Measurements from ENCODE around the gene ZNF148. TPM values are rescaled to one million over a fixed set of nuclear protein-coding genes. Genes with fewer than 3 reads are reported as not detected.

The ZNF148 gene
- total RNA-seq, 1 experiment from 2014 or later, result 47.8 TPM

DNA sequence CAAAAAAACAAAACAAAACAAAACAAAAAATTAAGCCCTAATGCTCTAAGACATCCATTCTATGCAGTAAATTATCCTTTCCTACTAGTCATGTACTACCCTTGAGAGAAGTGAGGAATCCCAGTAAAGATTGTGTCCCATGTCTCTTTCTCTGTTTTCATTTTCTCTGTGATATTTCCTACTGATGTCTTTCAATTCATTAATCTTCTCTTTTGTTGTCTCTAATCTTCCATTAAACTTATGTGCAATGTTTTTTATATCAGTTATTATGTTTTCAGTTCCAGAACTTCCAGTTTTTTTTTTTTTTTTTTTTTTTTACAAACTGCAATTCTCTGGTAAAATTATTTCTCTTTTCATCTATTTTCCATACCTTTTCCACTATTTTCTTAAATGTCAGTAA lies 118.5 kb downstream of the ZNF148 start:
- H3K9me3 ChIP-seq (ENCODE audit: low read depth, low read length, poor library complexity, severe bottlenecking), result peaks cover 8% of the 10 kb centered on the region
- H3K27me3 ChIP-seq (replicated peaks; ENCODE audit: insufficient read depth, low read depth, low read length, poor library complexity), result no peaks in the 10 kb centered on the region
- TF ChIP-seq CTCF (conservative IDR thresholded peaks at IDR 0.05; ENCODE audit: low read depth, low read length) (no peak), EZH2 (IDR thresholded peaks at IDR 0.05; ENCODE audit: borderline replicate concordance, low read depth, low read length, poor library complexity, severe bottlenecking) (no peak)
- no TSS peak for BruUV-seq (replicated peaks)
- ChIA-PET CTCF (no interaction called here), POLR2A (ENCODE audit: low non-redundant PET) (no interaction called here)
- DNase-seq (ENCODE audit: low spot score), result no peak
- H3K36me3 ChIP-seq (ENCODE audit: insufficient read depth, low read length, poor library complexity, severe bottlenecking), result no peaks in the 10 kb centered on the region
- intact Hi-C loops (cut with micrococcal nuclease; ENCODE audit: unreplicated experiment), result no loop called here
- no peak overlapping the region for H3K27ac ChIP-seq (ENCODE audit: low read depth, low read length, poor library complexity, severe bottlenecking)
- no peaks in the 10 kb centered on the region for H3K4me1 ChIP-seq (ENCODE audit: insufficient read depth, low read length, poor library complexity, severe bottlenecking)
- no peak overlapping the region for H3K4me3 ChIP-seq (ENCODE audit: low read depth, low read length, poor library complexity, severe bottlenecking)

DNA sequence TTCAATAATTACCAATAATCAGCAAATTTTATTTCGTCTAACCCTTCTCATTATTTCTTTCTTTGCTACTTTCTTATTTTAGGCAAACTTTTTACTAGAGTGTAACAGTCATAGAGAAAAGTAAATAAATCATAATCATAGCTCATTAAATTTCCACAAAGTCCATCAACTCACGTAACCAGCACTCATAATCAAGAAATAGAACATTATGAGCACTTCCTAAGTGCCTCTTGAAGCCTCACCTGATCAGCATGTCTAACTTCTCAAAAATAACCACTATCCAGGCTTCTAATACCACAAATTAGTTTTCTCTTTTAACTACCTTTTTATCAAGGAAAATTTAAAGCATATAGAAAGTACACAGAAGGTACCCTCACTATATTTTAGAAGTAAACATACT lies 124.2 kb downstream of the ZNF148 start:
- POLR2A ChIA-PET (ENCODE audit: low non-redundant PET), result no interaction called here
- no peaks in the 10 kb centered on the region for H3K27me3 ChIP-seq (replicated peaks; ENCODE audit: insufficient read depth, low read depth, low read length, poor library complexity)
- H3K4me1 ChIP-seq (ENCODE audit: insufficient read depth, low read length, poor library complexity, severe bottlenecking), result no peaks in the 10 kb centered on the region
- DNase-seq (ENCODE audit: low spot score), result no peak
- intact Hi-C loops (cut with micrococcal nuclease; ENCODE audit: unreplicated experiment), result no loop called here
- TF ChIP-seq EZH2 (IDR thresholded peaks at IDR 0.05; ENCODE audit: borderline replicate concordance, low read depth, low read length, poor library complexity, severe bottlenecking) (no peak), CTCF (conservative IDR thresholded peaks at IDR 0.05; ENCODE audit: low read depth, low read length) (no peak)
- BruUV-seq (replicated peaks), result no TSS peak
- H3K4me3 ChIP-seq (ENCODE audit: low read depth, low read length, poor library complexity, severe bottlenecking), result no peak overlapping the region
- H3K27ac ChIP-seq (ENCODE audit: low read depth, low read length, poor library complexity, severe bottlenecking), result no peak overlapping the region
- no peaks in the 10 kb centered on the region for H3K36me3 ChIP-seq (ENCODE audit: insufficient read depth, low read length, poor library complexity, severe bottlenecking)
- CTCF ChIA-PET, result no interaction called here
- no peaks in the 10 kb centered on the region for H3K9me3 ChIP-seq (ENCODE audit: low read depth, low read length, poor library complexity, severe bottlenecking)

DNA sequence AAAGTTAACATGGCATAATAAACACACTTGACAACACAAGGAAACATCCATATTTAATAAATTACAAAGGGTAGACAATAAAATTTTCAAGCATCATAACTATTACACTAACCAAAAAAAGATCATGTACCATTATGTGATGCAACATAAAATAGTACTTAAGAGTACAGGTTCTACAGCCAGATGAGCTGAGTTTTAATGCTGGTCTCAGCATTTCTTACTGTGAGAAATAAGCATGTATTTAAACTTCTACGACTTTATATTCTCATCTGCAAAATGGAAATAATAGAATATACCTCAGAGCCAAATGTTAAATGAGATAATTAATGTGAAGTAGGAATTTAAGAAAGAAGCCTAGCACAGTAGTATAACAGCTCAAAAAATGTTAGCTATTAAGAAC lies 128.9 kb downstream of the ZNF148 start:
- Histone ChIP-seq H3K27ac (ENCODE audit: low read depth, low read length, poor library complexity, severe bottlenecking) (no peak overlapping the region), H3K4me3 (ENCODE audit: low read depth, low read length, poor library complexity, severe bottlenecking) (no peak overlapping the region), H3K4me1 (ENCODE audit: insufficient read depth, low read length, poor library complexity, severe bottlenecking) (no peaks in the 10 kb centered on the region), H3K27me3 (replicated peaks; ENCODE audit: insufficient read depth, low read depth, low read length, poor library complexity) (no peaks in the 10 kb centered on the region), H3K36me3 (ENCODE audit: insufficient read depth, low read length, poor library complexity, severe bottlenecking) (no peaks in the 10 kb centered on the region), H3K9me3 (ENCODE audit: low read depth, low read length, poor library complexity, severe bottlenecking) (no peaks in the 10 kb centered on the region)
- CTCF ChIA-PET, result no interaction called here
- DNase-seq (ENCODE audit: low spot score), result no peak
- intact Hi-C loops (cut with micrococcal nuclease; ENCODE audit: unreplicated experiment), result no loop called here
- TF ChIP-seq EZH2 (IDR thresholded peaks at IDR 0.05; ENCODE audit: borderline replicate concordance, low read depth, low read length, poor library complexity, severe bottlenecking), result no peak
- no peak for TF ChIP-seq CTCF (conservative IDR thresholded peaks at IDR 0.05; ENCODE audit: low read depth, low read length)
- POLR2A ChIA-PET (ENCODE audit: low non-redundant PET), result no interaction called here
- no TSS peak for BruUV-seq (replicated peaks)
